Activated CD4-positive, alpha-beta memory T cell treated with anti-CD3 and anti-CD28 coated beads, Interleukin-2, amount 10 ng/mL, durations not matched to agents 7 days and 5 days (primary cell): ENCODE data around the gene UTP15. TPM values are rescaled to one million over a fixed set of nuclear protein-coding genes. Genes with fewer than 3 reads are reported as not detected.

Source experiments
- CTCF ChIA-PET: fragments of 350-600 bp; sonication (Branson Sonifier 250); formaldehyde crosslinking; loops from one replicate; lab custom pipeline; 2021; ENCODE audit warnings: antibody characterized with exemption, inconsistent platforms; lab: Charles Lee
- POLR2A ChIA-PET: fragments of 350-600 bp; sonication (Branson Sonifier 250); formaldehyde crosslinking; loops from one replicate; lab custom pipeline; 2021; ENCODE audit warnings: antibody characterized with exemption; lab: Charles Lee
- DNase-seq: peaks from one replicate; pipeline ENCODE4 v3.0.0-alpha.2; 2020
- H3K27ac Mint-ChIP-seq: one replicate; pipeline ENCODE4 v1.8.0; 2021; ENCODE audit warnings: mild to moderate bottlenecking, mixed read lengths
- H3K27me3 Mint-ChIP-seq: one replicate; pipeline ENCODE4 v1.8.0; 2021; ENCODE audit warnings: mixed read lengths
- H3K36me3 Mint-ChIP-seq: one replicate; pipeline ENCODE4 v1.8.0; 2021; ENCODE audit warnings: low read depth, mixed read lengths
- H3K4me1 Mint-ChIP-seq: one replicate; pipeline ENCODE4 v1.8.0; 2021; ENCODE audit warnings: mixed read lengths
- H3K4me3 Mint-ChIP-seq: one replicate; pipeline ENCODE4 v1.8.0; 2021; ENCODE audit warnings: mild to moderate bottlenecking, mixed read lengths
- H3K9me3 Mint-ChIP-seq: one replicate; pipeline ENCODE4 v1.8.0; 2021; ENCODE audit warnings: mixed read lengths
- total RNA-seq, 2 experiments: library from RNA; stranded (reverse); gene quantifications; one replicate each; pipeline ENCODE4 v1.2.3, GENCODE V29; 2021

The UTP15 gene
- total RNA-seq, 2 experiments from 2014 or later, result 15.1 to 15.4 TPM

DNA sequence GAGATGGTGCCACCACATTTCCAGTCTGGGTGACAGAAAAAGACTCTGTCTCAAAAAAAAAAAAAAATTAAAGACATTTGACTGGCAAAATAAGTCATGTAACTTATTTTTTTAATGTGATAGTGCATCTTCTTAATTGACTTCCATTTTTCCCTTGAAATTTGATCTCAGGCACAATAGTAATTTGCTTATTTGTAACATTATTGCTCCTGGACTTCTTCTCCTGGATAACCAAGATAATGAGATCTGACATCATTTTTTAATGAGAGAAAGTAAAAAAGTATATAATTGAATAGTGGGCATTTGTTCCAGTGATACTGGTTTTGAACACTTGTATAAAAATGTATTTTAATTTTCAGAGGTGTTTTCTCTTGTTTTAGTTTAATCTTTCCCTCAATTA is 63.9 kb downstream of the UTP15 start:
- H3K36me3 Mint-ChIP-seq, result no peaks in the 10 kb centered on the region
- no peak for DNase-seq
- no peak overlapping the region for H3K27ac Mint-ChIP-seq
- ChIA-PET CTCF (no interaction called here), POLR2A (no interaction called here)
- H3K4me3 Mint-ChIP-seq, result no peak overlapping the region
- H3K27me3 Mint-ChIP-seq, result peaks cover 53% of the 10 kb centered on the region
- peaks cover 2% of the 10 kb centered on the region for H3K4me1 Mint-ChIP-seq
- no peaks in the 10 kb centered on the region for H3K9me3 Mint-ChIP-seq

DNA sequence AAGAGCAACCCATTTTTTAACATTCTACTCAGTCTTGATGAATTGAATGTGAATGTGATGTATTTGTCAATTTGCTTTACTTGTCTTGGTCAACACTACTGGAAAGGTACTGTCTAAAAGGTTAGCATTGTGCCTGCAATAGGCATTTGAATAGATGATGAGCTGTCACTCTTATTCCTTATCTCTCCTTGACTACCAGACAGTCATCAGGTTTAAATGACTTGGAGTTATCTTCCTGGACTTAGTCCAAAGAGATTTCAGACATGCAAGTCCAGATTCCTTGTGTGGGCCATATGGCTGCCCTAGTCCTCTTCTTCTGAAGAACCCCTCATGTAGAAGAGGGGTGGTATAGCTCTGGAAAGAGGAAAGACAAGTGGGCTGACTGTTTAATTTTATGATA is 65.2 kb downstream of the UTP15 start:
- Mint-ChIP-seq H3K27me3 (peaks cover 48% of the 10 kb centered on the region), H3K4me1 (no peaks in the 10 kb centered on the region), H3K27ac (no peak overlapping the region), H3K9me3 (no peaks in the 10 kb centered on the region), H3K4me3 (no peak overlapping the region), H3K36me3 (no peaks in the 10 kb centered on the region)
- DNase-seq, result no peak
- ChIA-PET CTCF (no interaction called here), POLR2A (no interaction called here)

DNA sequence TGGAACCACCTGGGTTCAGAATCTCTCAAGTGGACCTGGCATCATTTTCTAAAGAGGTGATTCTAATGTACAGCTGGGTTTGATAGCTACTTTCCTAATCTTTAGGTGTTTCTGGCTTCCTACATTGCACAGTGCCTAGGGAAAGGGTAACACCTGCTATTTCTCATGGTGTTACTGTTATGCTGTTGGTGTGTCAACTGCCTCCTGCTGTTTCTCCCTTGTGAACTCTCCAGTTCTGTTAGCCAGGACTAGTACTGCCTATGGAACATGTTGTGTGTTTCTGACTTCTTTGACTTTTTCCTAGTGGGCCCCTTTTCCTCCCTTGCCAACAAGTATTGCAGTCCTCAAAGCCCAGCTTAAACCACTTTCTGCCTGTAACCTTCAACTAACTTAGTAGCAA is 66.0 kb downstream of the UTP15 start:
- H3K36me3 Mint-ChIP-seq, result no peaks in the 10 kb centered on the region
- H3K4me3 Mint-ChIP-seq, result no peak overlapping the region
- ChIA-PET CTCF (no interaction called here), POLR2A (no interaction called here)
- H3K27me3 Mint-ChIP-seq, result peaks cover 53% of the 10 kb centered on the region
- no peak overlapping the region for H3K27ac Mint-ChIP-seq
- no peaks in the 10 kb centered on the region for H3K4me1 Mint-ChIP-seq
- no peaks in the 10 kb centered on the region for H3K9me3 Mint-ChIP-seq
- DNase-seq, result no peak

Other genes starting within 250 kb of the UTP15 start
- under 1 TPM; 0.28 to 0.38 TPM for gene FOXD1, start 117.0 kb upstream of the UTP15 start, total RNA-seq
- 100 to 1,000 TPM; 716 to 729 TPM for gene BTF3, start 67.3 kb upstream of the UTP15 start, total RNA-seq
- gene ANKRA2, start 104 bp upstream of the UTP15 start, total RNA-seq, result 10 to 100 TPM; 23.9 to 27.1 TPM
- not detected for gene ARHGEF28, start 60.5 kb downstream of the UTP15 start, total RNA-seq